ENCODE data around the gene KPTN. TPM values are rescaled to one million over a fixed set of nuclear protein-coding genes. Genes with fewer than 3 reads are reported as not detected.

KPTN gene
- total and polyA plus RNA-seq, 2 donors (not counting 1 experiment from before 2014, with no cell fraction given) = 8.1 to 11.4 TPM

DNA sequence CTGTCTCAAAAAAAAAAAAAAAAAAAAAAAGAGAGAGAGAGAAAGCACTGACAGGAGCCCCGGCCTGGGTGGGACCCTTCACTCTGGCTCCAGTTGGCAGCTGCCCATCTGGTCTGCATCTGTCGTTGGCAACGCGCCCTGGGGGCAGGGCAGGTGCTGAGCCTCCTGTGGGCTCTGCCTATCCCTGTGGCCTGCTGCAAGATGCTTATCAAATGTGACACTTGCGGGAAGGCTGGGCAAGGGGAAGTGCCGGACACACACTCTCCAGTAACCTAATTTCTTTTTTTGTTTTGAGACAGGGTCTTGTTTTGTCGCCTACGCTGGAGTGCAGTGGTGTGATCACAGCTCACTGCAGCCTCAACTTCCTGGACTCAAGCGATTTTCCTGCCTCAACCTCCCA, 10.7 kb upstream of the KPTN start:
- no peaks in the 10 kb centered on the region for H3K4me1 Mint-ChIP-seq
- no peaks in the 10 kb centered on the region for H3K4me1 ChIP-seq (ENCODE audit: control insufficient read depth in 2 of 2, insufficient read depth in 2 of 2, low read length in 2 of 2)
- ChIA-PET POLR2A (no interaction called here), CTCF (no interaction called here)
- H3K27me3 ChIP-seq (replicated peaks in 1 of 4; ENCODE audit: control extremely low read depth in 1 of 4, control insufficient read depth in 3 of 4, insufficient read depth in 4 of 4, low read length in 3 of 4) = no peaks in the 10 kb centered on the region
- peaks cover 0 to 51% of the 10 kb centered on the region in 2 experiments for H3K36me3 ChIP-seq (replicated peaks in 1 of 2; ENCODE audit: control extremely low read depth in 1 of 2, control insufficient read depth in 1 of 2, extremely low read depth in 1 of 2, insufficient read depth in 2 of 2, low read length in 1 of 2)
- H3K9ac ChIP-seq (ENCODE audit: low read length) = no peak overlapping the region
- 33% methylated on average over 4 of the region's 9 CpGs for WGBS (ENCODE audit: insufficient coverage)
- no peak overlapping the region for H3K4me3 ChIP-seq (ENCODE audit: control extremely low read depth in 1 of 5, extremely low read depth in 1 of 5, insufficient read depth in 1 of 5, low read depth in 2 of 5, low read length in 4 of 5)
- intact Hi-C loops (cut with micrococcal nuclease) = no loop called here
- ATAC-seq (ENCODE audit: low read depth) (no peak), DNase-seq (no peak)
- TF ChIP-seq, protein P1, sequence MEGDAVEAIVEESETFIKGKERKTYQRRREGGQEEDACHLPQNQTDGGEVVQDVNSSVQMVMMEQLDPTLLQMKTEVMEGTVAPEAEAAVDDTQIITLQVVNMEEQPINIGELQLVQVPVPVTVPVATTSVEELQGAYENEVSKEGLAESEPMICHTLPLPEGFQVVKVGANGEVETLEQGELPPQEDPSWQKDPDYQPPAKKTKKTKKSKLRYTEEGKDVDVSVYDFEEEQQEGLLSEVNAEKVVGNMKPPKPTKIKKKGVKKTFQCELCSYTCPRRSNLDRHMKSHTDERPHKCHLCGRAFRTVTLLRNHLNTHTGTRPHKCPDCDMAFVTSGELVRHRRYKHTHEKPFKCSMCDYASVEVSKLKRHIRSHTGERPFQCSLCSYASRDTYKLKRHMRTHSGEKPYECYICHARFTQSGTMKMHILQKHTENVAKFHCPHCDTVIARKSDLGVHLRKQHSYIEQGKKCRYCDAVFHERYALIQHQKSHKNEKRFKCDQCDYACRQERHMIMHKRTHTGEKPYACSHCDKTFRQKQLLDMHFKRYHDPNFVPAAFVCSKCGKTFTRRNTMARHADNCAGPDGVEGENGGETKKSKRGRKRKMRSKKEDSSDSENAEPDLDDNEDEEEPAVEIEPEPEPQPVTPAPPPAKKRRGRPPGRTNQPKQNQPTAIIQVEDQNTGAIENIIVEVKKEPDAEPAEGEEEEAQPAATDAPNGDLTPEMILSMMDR (IDR thresholded peaks at IDR 0.05) = no peak
- no peak for TF ChIP-seq EZH2 (IDR thresholded peaks at IDR 0.05; ENCODE audit: borderline replicate concordance, insufficient read depth, low read depth, low read length, poor library complexity, severe bottlenecking)
- no peaks in the 10 kb centered on the region for H3K27me3 Mint-ChIP-seq
- no peak overlapping the region for H3K4me3 Mint-ChIP-seq
- no peak overlapping the region for H2AFZ ChIP-seq (ENCODE audit: insufficient read depth, low read depth, low read length, poor library complexity, severe bottlenecking)
- H3K4me2 ChIP-seq (replicated peaks; ENCODE audit: low read depth, low read length, poor library complexity, severe bottlenecking) = no peak overlapping the region
- H3K79me2 ChIP-seq (ENCODE audit: control insufficient read depth, insufficient read depth, low read length) = peaks cover 8% of the 10 kb centered on the region
- no peak overlapping the region for H3K27ac ChIP-seq (ENCODE audit: low read length in 2 of 2)
- peaks cover 29% of the 10 kb centered on the region for H4K20me1 ChIP-seq (ENCODE audit: control insufficient read depth, insufficient read depth, low read length, poor library complexity, severe bottlenecking)
- H3K9me3 Mint-ChIP-seq (ENCODE audit: insufficient read depth) = no peaks in the 10 kb centered on the region
- no peak overlapping the region for H3K27ac Mint-ChIP-seq
- no peaks in the 10 kb centered on the region for H3K9me3 ChIP-seq (ENCODE audit: control extremely low read depth in 1 of 3, control insufficient read depth in 2 of 3, insufficient read depth in 1 of 3, low read length in 2 of 3)

GRCh38 chr19:47494211-47494547, 10.2 kb upstream of the KPTN start:
- CTCF ChIA-PET = no interaction called here
- no peak overlapping the region for H3K27ac Mint-ChIP-seq
- 100% methylated on average over 4 of the region's 5 CpGs for WGBS (ENCODE audit: insufficient coverage)
- Histone ChIP-seq H3K4me2 (replicated peaks; ENCODE audit: low read depth, low read length, poor library complexity, severe bottlenecking) (no peak overlapping the region), H3K36me3 (replicated peaks in 1 of 2; ENCODE audit: control extremely low read depth in 1 of 2, control insufficient read depth in 1 of 2, extremely low read depth in 1 of 2, insufficient read depth in 2 of 2, low read length in 1 of 2) (peaks cover 0 to 45% of the 10 kb centered on the region in 2 experiments), H3K9ac (ENCODE audit: low read length) (no peak overlapping the region), H3K9me3 (ENCODE audit: control extremely low read depth in 1 of 3, control insufficient read depth in 2 of 3, insufficient read depth in 1 of 3, low read length in 2 of 3) (no peaks in the 10 kb centered on the region), H4K20me1 (ENCODE audit: control insufficient read depth, insufficient read depth, low read length, poor library complexity, severe bottlenecking) (peaks cover 24% of the 10 kb centered on the region), H3K79me2 (ENCODE audit: control insufficient read depth, insufficient read depth, low read length) (peaks cover 8% of the 10 kb centered on the region), H3K27me3 (replicated peaks in 1 of 4; ENCODE audit: control extremely low read depth in 1 of 4, control insufficient read depth in 3 of 4, insufficient read depth in 4 of 4, low read length in 3 of 4) (no peaks in the 10 kb centered on the region), H3K27ac (ENCODE audit: low read length in 2 of 2) (no peak overlapping the region), H2AFZ (ENCODE audit: insufficient read depth, low read depth, low read length, poor library complexity, severe bottlenecking) (no peak overlapping the region), H3K4me1 (ENCODE audit: control insufficient read depth in 2 of 2, insufficient read depth in 2 of 2, low read length in 2 of 2) (no peaks in the 10 kb centered on the region), H3K4me3 (ENCODE audit: control extremely low read depth in 1 of 5, extremely low read depth in 1 of 5, insufficient read depth in 1 of 5, low read depth in 2 of 5, low read length in 4 of 5) (no peak overlapping the region)
- no peaks in the 10 kb centered on the region for H3K4me1 Mint-ChIP-seq
- POLR2A ChIA-PET = no interaction called here
- no peaks in the 10 kb centered on the region for H3K27me3 Mint-ChIP-seq
- TF ChIP-seq, protein P1 (IDR thresholded peaks at IDR 0.05) = no peak
- intact Hi-C loops (cut with micrococcal nuclease) = no loop called here
- no peak for DNase-seq
- no peaks in the 10 kb centered on the region for H3K9me3 Mint-ChIP-seq (ENCODE audit: insufficient read depth)
- no peak for ATAC-seq (ENCODE audit: low read depth)
- no peak overlapping the region for H3K4me3 Mint-ChIP-seq
